WI38 (cell line): Measurements from ENCODE around the gene ADAMTSL1.

Source experiments
- H3K4me3 ChIP-seq: 2 replicates; pipeline ENCODE4 v1.5.1; 2011; ENCODE audit warnings: low read depth, mild to moderate bottlenecking, control low read depth, low read length
- TF ChIP-seq, protein P1 (sequence below): IDR thresholded peaks from 2 replicates; pipeline ENCODE4 v1.5.1; 2012; ENCODE audit warnings: low read depth, mild to moderate bottlenecking, control low read depth, low read length

The ADAMTSL1 gene

DNA sequence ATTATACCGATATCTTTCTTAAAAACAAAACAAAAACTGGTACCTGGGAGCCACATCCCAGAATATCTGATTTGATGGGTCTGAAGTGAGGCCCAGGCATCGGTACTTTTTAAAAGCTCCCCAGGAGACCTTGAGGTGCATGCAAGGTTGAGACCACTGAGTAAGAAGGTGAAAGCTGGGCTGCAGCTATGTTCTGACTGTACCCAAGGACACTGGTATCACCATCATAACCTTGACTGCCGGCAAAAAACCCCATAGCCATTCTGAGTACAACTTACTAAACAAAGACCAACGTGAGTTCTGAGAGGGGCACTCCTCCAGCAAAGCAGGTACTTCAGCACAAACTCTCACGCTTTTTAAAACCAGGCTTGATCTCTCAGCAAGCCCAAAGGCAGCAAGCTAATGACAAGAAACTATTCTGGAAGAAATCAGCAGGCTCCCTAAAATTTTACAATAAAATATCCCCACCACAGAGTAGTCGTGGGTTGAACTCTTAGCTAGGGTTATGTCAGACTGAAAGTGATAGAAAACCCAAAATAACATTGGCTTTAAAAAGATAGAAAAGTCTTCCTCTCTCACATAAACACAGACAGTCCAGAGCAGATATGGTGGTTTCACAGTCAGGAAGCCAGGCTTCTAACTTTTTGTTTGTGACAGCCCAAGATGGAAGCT lies 295.1 kb downstream of the ADAMTSL1 start:
- TF ChIP-seq, protein P1, sequence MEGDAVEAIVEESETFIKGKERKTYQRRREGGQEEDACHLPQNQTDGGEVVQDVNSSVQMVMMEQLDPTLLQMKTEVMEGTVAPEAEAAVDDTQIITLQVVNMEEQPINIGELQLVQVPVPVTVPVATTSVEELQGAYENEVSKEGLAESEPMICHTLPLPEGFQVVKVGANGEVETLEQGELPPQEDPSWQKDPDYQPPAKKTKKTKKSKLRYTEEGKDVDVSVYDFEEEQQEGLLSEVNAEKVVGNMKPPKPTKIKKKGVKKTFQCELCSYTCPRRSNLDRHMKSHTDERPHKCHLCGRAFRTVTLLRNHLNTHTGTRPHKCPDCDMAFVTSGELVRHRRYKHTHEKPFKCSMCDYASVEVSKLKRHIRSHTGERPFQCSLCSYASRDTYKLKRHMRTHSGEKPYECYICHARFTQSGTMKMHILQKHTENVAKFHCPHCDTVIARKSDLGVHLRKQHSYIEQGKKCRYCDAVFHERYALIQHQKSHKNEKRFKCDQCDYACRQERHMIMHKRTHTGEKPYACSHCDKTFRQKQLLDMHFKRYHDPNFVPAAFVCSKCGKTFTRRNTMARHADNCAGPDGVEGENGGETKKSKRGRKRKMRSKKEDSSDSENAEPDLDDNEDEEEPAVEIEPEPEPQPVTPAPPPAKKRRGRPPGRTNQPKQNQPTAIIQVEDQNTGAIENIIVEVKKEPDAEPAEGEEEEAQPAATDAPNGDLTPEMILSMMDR, result no peak
- no peak overlapping the region for H3K4me3 ChIP-seq

DNA sequence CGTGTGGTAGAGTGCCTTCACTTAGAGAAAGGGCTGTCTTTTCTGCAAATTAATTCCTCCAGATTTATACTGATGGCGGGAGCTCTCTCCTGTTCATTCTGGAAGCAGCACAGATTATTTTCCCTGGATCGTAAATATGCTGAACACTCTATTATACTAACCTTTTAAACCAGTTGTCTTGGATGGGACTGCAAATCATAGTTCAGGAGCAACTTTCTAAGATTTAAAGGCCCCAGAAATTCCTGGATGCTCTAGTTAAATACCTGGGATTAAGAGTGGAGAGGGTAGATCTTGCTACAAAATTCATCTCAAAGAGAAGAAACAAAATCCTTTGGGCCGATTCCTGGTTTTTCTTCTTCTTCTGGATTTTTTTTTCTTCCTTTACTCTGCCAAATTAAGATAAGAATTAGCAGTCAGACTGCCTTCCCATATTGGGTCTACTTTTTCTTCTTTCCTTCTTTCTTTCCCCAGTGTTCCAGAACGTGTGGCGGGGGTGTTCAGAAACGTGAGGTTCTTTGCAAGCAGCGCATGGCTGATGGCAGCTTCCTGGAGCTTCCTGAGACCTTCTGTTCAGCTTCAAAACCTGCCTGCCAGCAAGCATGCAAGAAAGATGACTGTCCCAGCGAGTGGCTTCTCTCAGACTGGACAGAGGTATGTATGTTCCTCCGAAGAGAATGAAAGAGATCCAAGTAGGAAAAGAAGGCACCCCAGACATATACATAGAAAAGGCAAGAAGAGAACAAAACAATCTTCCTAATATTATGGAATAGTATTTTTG lies 296.4 kb downstream of the ADAMTSL1 start:
- H3K4me3 ChIP-seq, result no peak overlapping the region
- TF ChIP-seq, protein P1, result no peak

DNA sequence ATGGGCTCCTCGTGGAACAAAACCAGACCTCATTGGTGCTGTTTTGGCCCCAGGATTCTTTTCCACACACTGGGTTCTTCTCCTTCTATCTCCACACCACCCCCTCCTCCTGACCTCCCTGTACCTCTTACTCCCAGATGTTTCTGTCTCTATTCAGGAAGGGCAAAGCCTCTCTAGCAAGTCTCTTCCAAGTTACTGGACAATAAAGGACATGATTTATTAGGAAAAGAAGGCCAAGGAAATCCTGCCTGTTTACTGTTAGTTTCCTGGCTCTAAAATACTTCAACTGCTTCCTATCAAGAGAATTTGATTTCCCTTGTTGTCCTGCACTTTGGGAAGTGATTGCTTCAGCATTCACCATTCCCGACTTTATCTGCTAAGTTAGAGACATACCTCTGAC lies 297.1 kb downstream of the ADAMTSL1 start:
- no peak overlapping the region for H3K4me3 ChIP-seq
- TF ChIP-seq, protein P1, result no peak

DNA sequence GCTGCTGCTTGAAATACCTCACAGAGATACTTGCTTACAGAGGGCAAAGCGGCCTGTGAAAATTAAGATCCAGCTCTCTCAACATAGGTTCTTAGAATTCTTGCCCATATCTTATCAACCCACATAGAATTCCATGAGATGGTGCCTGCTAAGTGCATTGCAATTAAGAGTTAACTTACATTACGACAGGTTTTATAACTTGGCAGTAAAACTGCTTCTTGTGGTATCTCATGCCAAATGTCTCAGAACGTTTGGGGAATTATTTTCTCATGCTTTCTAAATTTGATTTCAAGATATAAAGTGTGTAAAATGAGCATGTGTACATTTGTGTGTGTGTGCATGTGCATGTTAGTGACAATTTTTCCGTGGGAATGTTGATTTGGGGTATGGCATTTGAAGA lies 297.8 kb downstream of the ADAMTSL1 start:
- TF ChIP-seq, protein P1, result no peak
- H3K4me3 ChIP-seq, result no peak overlapping the region

DNA sequence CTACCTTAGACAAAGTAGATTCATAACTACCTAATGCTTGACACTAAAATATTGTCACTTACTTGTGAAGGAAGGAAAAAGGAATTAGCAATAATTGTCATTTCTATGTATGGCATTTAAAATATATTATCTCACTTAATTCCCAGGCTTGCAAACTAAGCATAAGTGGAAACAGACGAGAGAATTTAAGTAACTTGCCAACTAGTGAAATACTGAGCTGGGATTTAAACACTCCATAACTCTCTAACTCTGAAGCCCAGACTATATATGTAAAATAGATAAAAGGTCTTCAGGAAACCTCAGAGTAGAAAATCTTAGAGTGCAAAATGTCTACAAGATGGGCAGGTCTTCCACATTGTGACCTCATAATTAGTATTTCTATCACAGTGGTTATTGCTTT lies 301.3 kb downstream of the ADAMTSL1 start:
- H3K4me3 ChIP-seq, result no peak overlapping the region
- TF ChIP-seq, protein P1, result no peak

DNA sequence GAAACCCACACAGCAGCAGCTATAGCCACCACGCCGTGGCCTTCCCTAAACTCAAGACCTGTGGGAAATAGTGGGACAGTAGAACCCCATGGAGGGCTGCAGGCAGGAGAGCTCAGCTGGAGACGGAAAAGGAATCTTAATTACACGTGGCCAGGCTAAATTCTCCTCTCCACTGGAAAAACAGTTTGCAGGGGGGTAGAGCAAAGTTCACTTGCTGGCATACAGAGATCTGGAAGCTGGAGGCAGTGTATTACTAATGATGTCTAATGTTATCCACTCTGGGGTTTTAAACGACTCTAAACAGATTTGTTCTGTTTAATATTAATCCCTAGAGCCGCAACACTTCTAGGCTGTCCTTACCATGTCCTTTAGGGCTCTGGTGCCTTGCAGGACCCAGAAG lies 302.0 kb downstream of the ADAMTSL1 start:
- TF ChIP-seq, protein P1, result no peak
- no peak overlapping the region for H3K4me3 ChIP-seq
